Activated CD8-positive, alpha-beta memory T cell treated with anti-CD3 and anti-CD28 coated beads for 36 hours (primary cell): ENCODE measurements around the gene MAD1L1. TPM values are rescaled to one million over a fixed set of nuclear protein-coding genes. Genes with fewer than 3 reads are reported as not detected.
"Not testable (repeated sequence)": the region's sequence is repeated elsewhere in the genome, so short reads cannot be mapped to it uniquely, and the experiment has no call there.

Source experiments
- CTCF ChIA-PET: fragments of 350-600 bp; sonication (Branson Sonifier 250); formaldehyde crosslinking; loops from one replicate; lab custom pipeline; 2021; ENCODE audit warnings: antibody characterized with exemption; lab: Charles Lee
- POLR2A ChIA-PET: fragments of 350-600 bp; sonication (Branson Sonifier 250); formaldehyde crosslinking; loops from one replicate; lab custom pipeline; 2021; ENCODE audit warnings: antibody characterized with exemption; lab: Charles Lee
- total RNA-seq, 2 experiments: library from RNA; stranded (reverse); gene quantifications; one replicate each; pipeline ENCODE4 v1.2.3, GENCODE V29; 2021

The MAD1L1 gene
- total RNA-seq, 2 experiments from 2014 or later = 39.4 to 40.8 TPM

DNA sequence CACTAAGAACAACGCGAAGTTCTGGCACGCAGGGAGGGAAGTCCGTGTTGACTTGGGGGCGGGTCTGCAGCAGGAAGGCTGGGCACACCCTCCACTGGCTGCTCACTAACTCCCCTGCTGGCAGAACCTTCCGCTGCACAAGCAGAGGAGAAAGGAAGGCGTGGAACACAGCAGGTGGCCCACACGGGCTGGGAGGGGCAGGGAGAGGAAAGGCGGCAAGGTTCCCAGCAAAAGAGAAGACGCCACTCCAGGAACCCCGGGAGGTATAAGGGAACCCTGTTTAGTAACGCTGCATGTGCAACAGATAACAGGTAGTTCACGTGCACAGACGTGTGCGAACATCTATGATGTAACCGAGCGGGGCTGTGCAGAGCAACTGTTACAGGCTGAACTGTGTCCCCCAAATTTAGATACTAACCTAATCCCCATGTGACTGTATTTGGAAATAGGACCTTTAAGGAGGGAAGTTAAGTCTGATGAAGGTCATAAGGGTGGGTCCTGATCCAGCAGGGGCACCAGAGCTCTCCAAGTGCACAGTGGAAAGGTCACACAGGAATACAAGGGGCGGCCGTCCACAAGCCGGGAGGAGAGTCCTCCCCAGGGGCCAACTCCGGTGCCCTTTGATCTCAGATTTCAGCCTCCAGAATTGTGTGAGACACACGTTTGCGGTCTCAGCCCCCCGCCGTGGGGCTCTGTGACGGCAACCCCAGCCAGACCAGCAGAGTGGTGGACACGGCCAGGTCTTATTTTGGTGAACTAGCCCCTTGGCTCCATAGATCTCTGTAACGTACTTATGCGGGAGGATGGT lies 357.1 kb downstream of the MAD1L1 start:
- CTCF ChIA-PET, POLR2A ChIA-PET: not testable (repeated sequence)

DNA sequence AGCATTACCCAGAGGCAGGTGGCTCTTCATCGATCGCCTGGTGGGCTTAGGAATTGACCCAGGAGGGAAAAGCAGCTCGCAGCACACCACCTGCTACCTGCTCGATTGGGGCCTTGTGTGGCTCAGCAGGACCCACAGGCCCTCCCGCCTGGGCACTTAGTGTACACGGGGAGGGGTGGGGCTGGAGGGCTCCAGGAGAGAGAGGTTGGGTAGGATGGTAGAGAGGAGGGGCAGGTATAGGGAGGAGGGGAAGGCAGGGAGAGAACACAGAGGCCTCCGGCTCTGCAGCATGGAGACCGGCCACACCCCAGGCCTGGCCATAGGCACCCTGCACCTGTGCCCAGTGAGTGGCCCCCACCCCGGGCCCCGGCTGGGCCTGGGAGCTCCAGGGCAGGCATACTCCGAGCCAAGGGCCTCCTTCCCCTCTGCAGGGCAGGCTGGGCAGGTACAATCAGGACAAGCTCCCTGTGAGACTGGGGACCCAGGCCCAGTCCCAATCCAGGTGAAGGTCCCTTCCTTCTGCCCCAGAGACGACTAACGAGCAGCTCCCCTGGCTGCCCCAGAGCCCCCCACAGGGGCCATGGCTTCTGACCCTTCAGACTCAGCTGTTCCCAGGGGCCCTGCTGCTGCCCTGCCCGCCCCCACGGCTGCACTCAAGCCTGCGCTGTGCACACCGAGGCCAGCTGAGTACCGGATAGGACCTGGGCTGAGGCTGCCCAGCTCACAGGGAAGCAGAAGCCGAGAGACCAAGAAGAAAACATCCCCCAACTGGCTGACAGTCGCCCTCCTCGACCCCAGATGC lies 358.0 kb downstream of the MAD1L1 start:
- CTCF ChIA-PET, POLR2A ChIA-PET: not testable (repeated sequence)

DNA sequence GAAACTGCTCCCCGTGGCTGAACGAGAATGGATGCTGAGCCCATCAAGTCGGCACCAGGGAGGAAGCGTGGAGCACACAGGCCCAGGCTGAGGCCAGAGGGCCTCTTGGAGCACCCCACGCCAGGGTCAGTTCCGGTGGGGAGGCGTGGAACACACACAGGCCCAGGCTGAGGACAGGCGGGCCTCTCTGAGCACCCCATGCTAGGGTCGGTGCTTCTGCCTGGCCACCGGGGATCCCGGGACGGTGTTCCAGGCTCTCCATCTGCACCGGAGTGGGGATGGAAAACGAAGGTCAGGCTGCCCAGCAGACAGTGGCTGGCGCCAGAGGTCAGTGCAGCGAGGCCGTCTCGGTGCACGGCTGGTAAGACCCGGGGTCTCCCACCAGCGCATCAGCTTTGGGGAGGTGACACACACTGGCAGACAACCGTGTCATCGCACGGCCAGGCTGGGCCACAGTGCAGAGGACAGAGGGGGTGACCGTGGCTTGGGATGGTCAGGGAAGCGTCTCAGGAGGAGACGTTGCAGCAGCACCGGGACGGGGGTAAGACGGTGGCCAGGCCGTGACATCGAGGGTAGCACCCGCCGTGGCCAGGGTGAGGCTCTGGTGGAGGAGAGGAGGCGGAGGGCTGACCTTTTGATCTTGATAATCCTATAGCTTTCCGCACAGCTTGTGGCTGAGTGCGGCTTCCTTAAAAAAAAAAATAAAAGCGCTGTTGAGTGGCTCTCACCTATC lies 358.7 kb downstream of the MAD1L1 start:
- CTCF ChIA-PET = no interaction called here
- POLR2A ChIA-PET = no interaction called here

DNA sequence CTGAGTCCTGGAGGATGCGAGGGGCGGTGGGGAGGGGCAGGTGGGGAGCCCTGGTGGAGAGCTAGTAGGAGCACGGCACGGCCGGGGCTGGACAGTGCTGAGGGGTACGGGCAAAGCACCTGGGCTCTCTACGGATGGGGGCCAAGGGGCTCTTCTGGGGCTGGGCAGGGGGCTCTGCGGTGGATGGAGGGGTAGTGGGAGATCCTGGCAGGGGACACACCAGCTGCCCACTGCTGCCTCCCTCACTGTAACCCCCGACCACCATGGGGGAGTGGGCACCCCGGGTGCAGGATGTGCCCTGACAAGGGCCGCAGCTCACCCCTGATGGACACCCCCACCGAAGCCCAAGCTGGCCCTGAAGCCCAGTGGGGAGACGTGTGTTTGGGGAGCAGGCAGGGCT lies 359.3 kb downstream of the MAD1L1 start:
- ChIA-PET CTCF (no interaction called here), POLR2A (no interaction called here)

DNA sequence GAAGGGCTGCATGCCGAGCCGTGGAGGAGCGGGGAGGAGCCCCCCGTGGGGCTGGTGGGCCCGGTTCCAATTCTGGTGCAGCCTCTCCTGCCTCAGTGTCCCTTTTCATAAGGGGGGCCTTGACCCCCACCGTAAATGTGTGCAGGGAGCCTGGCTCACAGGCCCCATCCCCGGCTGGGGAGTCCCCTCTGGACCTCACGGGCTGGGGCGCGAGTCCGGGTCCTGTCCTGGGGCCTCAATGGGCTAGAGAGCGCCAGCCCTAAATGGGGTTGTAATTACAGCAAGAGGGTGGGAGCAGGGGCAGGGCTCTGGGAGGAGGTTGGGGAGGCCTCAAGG lies 359.7 kb downstream of the MAD1L1 start:
- CTCF ChIA-PET = no interaction called here
- POLR2A ChIA-PET = no interaction called here

- ChIA-PET POLR2A (no interaction called here), CTCF (no interaction called here)
Measured at GRCh38 chr7:1872191-1873069, 360.3 kb downstream of the MAD1L1 start.

GRCh38 chr7:1869452-1870130 lies 363.2 kb downstream of the MAD1L1 start:
- ChIA-PET CTCF (no interaction called here), POLR2A (no interaction called here)

- CTCF ChIA-PET = no interaction called here
- POLR2A ChIA-PET = no interaction called here
Measured at GRCh38 chr7:1868516-1869165, 364.1 kb downstream of the MAD1L1 start.

GRCh38 chr7:1867370-1868260 lies 365.1 kb downstream of the MAD1L1 start:
- ChIA-PET CTCF (interaction anchor here (0.6 kb wide), 1 partner anchor 665 kb away, joined by 4 read pairs; no protein-coding TSS in a partner anchor), POLR2A (no interaction called here)

DNA sequence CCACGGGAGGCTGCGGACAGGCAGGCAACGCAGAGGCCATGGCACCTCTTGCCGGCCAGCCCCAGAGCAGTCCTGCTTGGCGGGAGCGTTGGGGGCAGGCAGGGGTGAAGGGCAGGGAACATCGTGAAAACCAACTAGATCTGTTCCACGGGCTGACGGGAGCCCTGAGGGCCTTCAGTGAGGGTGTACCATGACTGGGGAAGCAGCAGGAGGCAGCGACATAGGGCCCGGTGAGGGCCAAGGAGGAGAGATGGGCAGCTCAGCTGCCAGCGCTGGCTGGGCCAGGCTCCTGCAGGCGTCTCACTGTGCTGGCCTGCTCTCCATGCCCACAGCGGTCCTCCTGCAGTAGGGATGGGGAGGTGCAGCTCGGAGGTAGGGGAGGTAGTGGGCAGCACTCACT lies 366.1 kb downstream of the MAD1L1 start:
- ChIA-PET POLR2A (no interaction called here), CTCF (no interaction called here)

DNA sequence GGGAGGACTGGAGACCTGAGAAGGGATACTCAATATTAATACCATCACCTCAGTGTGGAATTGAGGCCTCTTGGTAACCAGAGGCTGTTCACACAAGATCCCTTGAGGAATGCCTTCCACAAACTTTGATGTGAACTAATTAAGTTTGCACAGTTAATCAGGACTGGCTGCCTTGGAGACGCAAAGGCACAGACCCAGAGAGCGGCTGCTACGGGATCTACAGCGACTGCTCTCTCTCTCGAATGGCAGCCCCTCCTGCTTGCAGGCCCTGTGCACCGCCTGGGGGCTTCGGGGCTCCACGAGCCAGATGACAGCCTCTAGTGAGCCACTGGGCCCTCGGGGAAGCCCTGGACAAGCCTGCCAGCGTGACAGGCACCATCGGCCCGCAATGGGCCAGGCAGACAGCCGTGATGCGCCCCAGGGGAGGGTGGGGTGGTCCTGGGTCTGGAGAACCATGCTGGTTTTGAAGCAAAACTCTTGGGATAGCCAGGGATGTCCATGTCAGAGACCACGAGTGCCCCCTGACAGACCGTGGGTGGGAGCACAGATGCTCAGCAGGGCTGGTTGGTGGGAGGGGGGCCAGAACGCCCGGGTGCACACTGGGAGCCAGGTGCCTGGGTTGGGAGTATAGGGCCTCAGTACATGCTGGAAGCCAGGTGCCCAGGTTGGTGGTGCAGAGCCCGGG lies 367.0 kb downstream of the MAD1L1 start:
- ChIA-PET CTCF (no interaction called here), POLR2A (no interaction called here)

GRCh38 chr7:1865000-1865555 lies 367.7 kb downstream of the MAD1L1 start:
- ChIA-PET POLR2A (no interaction called here), CTCF (no interaction called here)

- POLR2A ChIA-PET = no interaction called here
- CTCF ChIA-PET = no interaction called here
Measured at GRCh38 chr7:1864161-1864940, 368.4 kb downstream of the MAD1L1 start.

DNA sequence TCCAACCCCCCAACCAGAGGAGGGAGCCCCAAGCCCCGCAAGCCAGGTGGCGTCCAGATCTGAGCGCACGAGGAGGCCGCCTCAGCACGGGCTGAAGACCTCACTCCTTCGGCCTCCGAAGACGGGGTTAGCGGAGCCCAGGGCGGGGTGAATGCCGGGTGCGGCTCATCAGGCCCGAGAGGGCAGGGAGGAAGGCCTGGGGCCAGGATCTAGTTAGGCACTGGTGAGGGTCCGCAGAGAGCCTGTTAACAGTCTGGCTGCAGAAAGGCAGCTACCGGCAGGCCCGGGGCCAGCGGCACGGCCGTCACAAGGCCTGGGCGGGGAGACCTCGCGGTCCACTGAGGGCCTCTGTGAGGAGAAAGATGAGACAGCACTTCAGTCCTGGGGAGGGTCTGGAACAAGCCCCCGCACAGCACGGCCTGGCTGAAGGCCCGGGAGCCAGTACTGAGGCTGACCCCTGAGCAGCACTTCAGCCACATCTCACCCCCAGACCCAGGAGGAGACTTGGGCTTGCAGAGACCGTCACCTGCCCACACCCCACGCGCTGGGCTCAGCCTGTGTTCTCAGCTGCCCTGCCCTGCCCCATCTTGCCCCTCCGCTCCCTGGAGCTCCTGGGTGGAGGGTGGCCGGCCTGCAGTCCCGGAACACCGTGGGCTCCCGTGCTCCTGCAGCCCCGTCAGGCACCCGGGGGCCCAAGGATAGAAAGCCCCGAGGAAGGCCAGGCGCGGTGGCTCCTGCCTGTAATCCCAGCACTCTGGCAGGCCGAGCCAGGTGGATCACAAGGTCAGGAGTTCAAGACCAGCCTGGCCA lies 369.4 kb downstream of the MAD1L1 start:
- CTCF ChIA-PET = no interaction called here
- POLR2A ChIA-PET = no interaction called here

- ChIA-PET POLR2A (interaction anchor here (0.5 kb wide), 1 partner anchor 89 kb away, joined by 4 read pairs; no protein-coding TSS in a partner anchor), CTCF (no interaction called here)
Measured at GRCh38 chr7:1862560-1862959, 370.2 kb downstream of the MAD1L1 start.
